ENCODE data around the gene HIPK4. TPM values are rescaled to one million over a fixed set of nuclear protein-coding genes. Genes with fewer than 3 reads are reported as not detected.

The HIPK4 gene
- total and polyA plus RNA-seq, 9 of the 15 experiments (the other 6 are each of a cell fraction or from before 2014, with no cell fraction given) = 0.06 to 0.09 TPM; not detected in 7

- intact Hi-C loops (cut with micrococcal nuclease) = no loop called here
- no peak overlapping the region for H3K4me3 ChIP-seq
- H3K4me1 ChIP-seq (replicated peaks in 1 of 2; ENCODE audit: control insufficient read depth in 2 of 2, insufficient read depth in 2 of 2, low read length in 2 of 2) = peaks cover 0 to 36% of the 10 kb centered on the region in 2 experiments; a peak in 2 of 5 replicates
- H3K36me3 ChIP-seq (ENCODE audit: control insufficient read depth, insufficient read depth, low read length) = peaks cover 15% of the 10 kb centered on the region; the same call in 2 of the 3 replicates
- no peaks in the 10 kb centered on the region for H3K9me1 ChIP-seq (ENCODE audit: control insufficient read depth, insufficient read depth, low read length)
- no peaks in the 10 kb centered on the region for H3K79me2 ChIP-seq (ENCODE audit: control insufficient read depth, insufficient read depth, low read length)
- 72% methylated on average over 34 of the region's 37 CpGs for WGBS (ENCODE audit: insufficient coverage, low coverage, missing lambda C conversion rate)
- H3K9ac ChIP-seq (ENCODE audit: insufficient read depth in 1 of 2, low read depth in 2 of 2, low read length in 2 of 2) = peak overlapping the region in 1 of 2 experiments; percentile 48; a peak in 2 of 4 replicates
- no peak overlapping the region for H3K4me2 ChIP-seq (ENCODE audit: insufficient read depth, low read length)
- no TSS peak for BruUV-seq (replicated peaks)
- in situ Hi-C loops (cut with MboI) = no loop called here
- ATAC-seq (no peak; the same call in 2 of the 3 replicates), FAIRE-seq (no peak), DNase-seq (ENCODE audit: extremely low read depth in 1 of 4, low spot score in 3 of 4) (no peak)
- no peaks in the 10 kb centered on the region for H3K9me3 ChIP-seq (replicated peaks; ENCODE audit: control insufficient read depth, insufficient read depth, low read depth, low read length)
- ChIA-PET CTCF (ENCODE audit: low intra/inter-chr PET ratio) (no interaction called here), POLR2A (interaction anchor here (0.7 to 2.6 kb wide), 6 partner anchors 9 to 260 kb away, joined by 4 to 19 read pairs (median 4); no protein-coding TSS in a partner anchor)
- H3K27me3 ChIP-seq (ENCODE audit: control insufficient read depth in 2 of 2, insufficient read depth in 2 of 2, low read length in 2 of 2) = peaks cover 0 to 6% of the 10 kb centered on the region in 2 experiments; a peak in 1 of 5 replicates
- H3K27ac ChIP-seq (ENCODE audit: extremely low read depth, low read depth, low read length) = no peak overlapping the region
- H2AFZ ChIP-seq (ENCODE audit: low read depth, low read length) = no peak overlapping the region
- 0 out of 2 replicates have a peak, but pooled peaks cover 5% of the 10 kb centered on the region for H4K20me1 ChIP-seq (replicated peaks; ENCODE audit: control insufficient read depth, insufficient read depth, low read length)
- TF ChIP-seq NFYB (IDR thresholded peaks at IDR 0.05; ENCODE audit: extremely low read depth, insufficient read length) (no peak), TFAP4 (CRISPR knock-in tag; IDR thresholded peaks at IDR 0.05; ENCODE audit: borderline replicate concordance) (peak; percentile 20; the same call in 1 of the 2 replicates), DLX4 (CRISPR knock-in tag; IDR thresholded peaks at IDR 0.05) (no peak), MXI1 (IDR thresholded peaks at IDR 0.05; ENCODE audit: low read depth, low read length) (no peak), TBP (optimal IDR thresholded peaks at IDR 0.05; ENCODE audit: low read depth, low read length) (no peak), POLR2G (IDR thresholded peaks at IDR 0.05; ENCODE audit: low read depth, low read length) (peak; percentile 58), SNAPC5 (CRISPR knock-in tag; IDR thresholded peaks at IDR 0.05) (no peak), ZNF740 (CRISPR knock-in tag; IDR thresholded peaks at IDR 0.05) (no peak), ZNF740 (tag; IDR thresholded peaks at IDR 0.05) (no peak), RBFOX2 (IDR thresholded peaks at IDR 0.05; ENCODE audit: low read depth, low read length) (0 out of 2 replicates have a peak, but pooled peaks have one; percentile 28), DNMT1 (IDR thresholded peaks at IDR 0.05) (no peak), HIVEP1 (CRISPR knock-in tag; IDR thresholded peaks at IDR 0.05) (no peak), CBFB (CRISPR knock-in tag; IDR thresholded peaks at IDR 0.05) (no peak), IRF2 (CRISPR knock-in tag; IDR thresholded peaks at IDR 0.05) (no peak), ZNF263 (CRISPR knock-in tag; IDR thresholded peaks at IDR 0.05; ENCODE audit: borderline replicate concordance) (peak; percentile 63), RNF2 (IDR thresholded peaks at IDR 0.05) (no peak)
These were observed 9.6 kb downstream of the HIPK4 start for GRCh38 chr19:40380199-40381037.

All from K562 (cell line).